GM10266 (cell line): Measurements from ENCODE around the gene GATA1.

Experiments
- DNase-seq: peaks from one replicate; pipeline ENCODE4 v3.0.0; 2012; ENCODE audit errors: extremely low spot score
- CTCF ChIP-seq: IDR thresholded peaks from 2 replicates; pipeline ENCODE4 v1.5.1; 2012; ENCODE audit warnings: mild to moderate bottlenecking, low read depth; ENCODE audit not compliant: control insufficient read depth, insufficient read depth; ENCODE audit errors: missing control alignments

GATA1 gene

GRCh38 chrX:48800574-48801279, 14.3 kb downstream of the GATA1 start:
- no peak for TF ChIP-seq CTCF
- DNase-seq = no peak

- TF ChIP-seq CTCF = no peak
Measured at GRCh38 chrX:48801280-48802088, 15.1 kb downstream of the GATA1 start, which contains the start of gene HDAC6. TSS of gene HDAC6 (plus strand) at chrX:48802067. CDS start at chrX:48802693, 626 bp downstream.

GRCh38 chrX:48802089-48802904, 15.9 kb downstream of the GATA1 start:
- peak; percentile 59 for DNase-seq
- no peak for TF ChIP-seq CTCF

More at GRCh38 chrX:48801280-48802088, 15.1 kb downstream of the GATA1 start, which contains the start of gene HDAC6:
- DNase-seq = peak; percentile 86

- no peak for DNase-seq
- no peak for TF ChIP-seq CTCF
Measured at GRCh38 chrX:48802905-48803200, 16.5 kb downstream of the GATA1 start.

GRCh38 chrX:48806081-48806480, 19.7 kb downstream of the GATA1 start:
- DNase-seq = no peak
- no peak for TF ChIP-seq CTCF

GRCh38 chrX:48813644-48814043, 27.3 kb downstream of the GATA1 start:
- DNase-seq = no peak
- TF ChIP-seq CTCF = no peak
